ENCODE data around the gene POP5. TPM values are rescaled to one million over a fixed set of nuclear protein-coding genes. Genes with fewer than 3 reads are reported as not detected.
A peak's percentile ranks its signal among the peaks of the same experiment; 100 is the strongest.

POP5 gene
- total RNA-seq, 1 experiment from 2014 or later, result 64.0 TPM

GRCh38 chr12:120536064-120536791, 45.0 kb downstream of the POP5 start:
- H3K79me2 ChIP-seq (ENCODE audit: insufficient read depth, low read length), result peaks cover 43% of the 10 kb centered on the region; the same call in 1 of the 2 replicates
- Mint-ChIP-seq H3K9me3 (no peaks in the 10 kb centered on the region), H3K36me3 (ENCODE audit: insufficient read depth in 1 of 3, low read depth in 3 of 3) (peaks cover 9 to 31% (median 27%) of the 10 kb centered on the region in 3 experiments; a peak in 6 of 7 replicates), H3K27ac (peak overlapping the region in 2 of 3 experiments; percentile 72 to 84; a peak in 3 of 7 replicates), H3K4me3 (peak overlapping the region; percentile 94 to 95), H3K4me1 (peaks cover 18 to 33% of the 10 kb centered on the region in 2 experiments), H3K27me3 (ENCODE audit: low read depth) (no peaks in the 10 kb centered on the region)
- H3K9me3 ChIP-seq (ENCODE audit: control insufficient read depth, low read depth, low read length), result no peaks in the 10 kb centered on the region
- H3K23ac ChIP-seq (ENCODE audit: insufficient read length, low read depth, low read length), result no peak overlapping the region
- no CpG with 5 or more reads among the region's 13 CpGs for WGBS (ENCODE audit: extremely low coverage, insufficient read length, low lambda C conversion rate)
- H2BK5ac ChIP-seq (ENCODE audit: insufficient read length, low read length), result no peak overlapping the region
- H2AFZ ChIP-seq (ENCODE audit: low read length), result no peak overlapping the region
- H2BK12ac ChIP-seq (ENCODE audit: insufficient read length, low read depth, low read length), result no peak overlapping the region
- no peaks in the 10 kb centered on the region for H3K79me1 ChIP-seq (ENCODE audit: insufficient read depth, low read depth, low read length, poor library complexity, severe bottlenecking)
- peaks cover 2% of the 10 kb centered on the region for H4K20me1 ChIP-seq (ENCODE audit: control insufficient read depth, insufficient read depth, insufficient read length)
- H4K8ac ChIP-seq (replicated peaks; ENCODE audit: insufficient read length, low read depth, low read length), result no peak overlapping the region
- H3K4ac ChIP-seq (ENCODE audit: low read depth, low read length), result no peak overlapping the region
- no peak overlapping the region for H3K18ac ChIP-seq (ENCODE audit: insufficient read length, low read depth, low read length)
- H4K91ac ChIP-seq (ENCODE audit: insufficient read length, low read depth, low read length), result no peak overlapping the region
- no peak for TF ChIP-seq CTCF (conservative IDR thresholded peaks at IDR 0.05)
- H3T11ph ChIP-seq (ENCODE audit: low read length), result no peak overlapping the region
- no peaks in the 10 kb centered on the region for H3K4me1 ChIP-seq (ENCODE audit: insufficient read depth, low read length)
- H3K23me2 ChIP-seq (ENCODE audit: insufficient read length, low read depth, low read length, poor library complexity, severe bottlenecking), result peaks cover 6% of the 10 kb centered on the region
- no peak overlapping the region for H3K56ac ChIP-seq (ENCODE audit: insufficient read length, low read depth, low read length)
- no peaks in the 10 kb centered on the region for H3K27me3 ChIP-seq (ENCODE audit: insufficient read depth, low read length)
- H3K14ac ChIP-seq (ENCODE audit: insufficient read depth, low read length), result no peak overlapping the region
- no peak overlapping the region for H2BK15ac ChIP-seq (ENCODE audit: low read depth, low read length)
- no peak for DNase-seq
- peak overlapping the region; percentile 79 for H3K4me2 ChIP-seq (ENCODE audit: insufficient read depth, insufficient read length, low read length)
- H2BK120ac ChIP-seq (ENCODE audit: low read depth, low read length, poor library complexity, severe bottlenecking), result no peak overlapping the region
- no peak overlapping the region for H2BK20ac ChIP-seq (ENCODE audit: low read depth, low read length, poor library complexity, severe bottlenecking)
- H3K9ac ChIP-seq (ENCODE audit: extremely low read depth, insufficient read length, low read length), result no peak overlapping the region
- no peak overlapping the region for H3K27ac ChIP-seq (ENCODE audit: insufficient read length, low read depth, low read length)
- no peak overlapping the region for H4K5ac ChIP-seq (ENCODE audit: insufficient read length, low read depth, low read length)
- H2AK5ac ChIP-seq (ENCODE audit: insufficient read length, low read length), result no peak overlapping the region

All from H9 (cell line).